ENCODE measurements around the gene PCNT.

The PCNT gene

DNA sequence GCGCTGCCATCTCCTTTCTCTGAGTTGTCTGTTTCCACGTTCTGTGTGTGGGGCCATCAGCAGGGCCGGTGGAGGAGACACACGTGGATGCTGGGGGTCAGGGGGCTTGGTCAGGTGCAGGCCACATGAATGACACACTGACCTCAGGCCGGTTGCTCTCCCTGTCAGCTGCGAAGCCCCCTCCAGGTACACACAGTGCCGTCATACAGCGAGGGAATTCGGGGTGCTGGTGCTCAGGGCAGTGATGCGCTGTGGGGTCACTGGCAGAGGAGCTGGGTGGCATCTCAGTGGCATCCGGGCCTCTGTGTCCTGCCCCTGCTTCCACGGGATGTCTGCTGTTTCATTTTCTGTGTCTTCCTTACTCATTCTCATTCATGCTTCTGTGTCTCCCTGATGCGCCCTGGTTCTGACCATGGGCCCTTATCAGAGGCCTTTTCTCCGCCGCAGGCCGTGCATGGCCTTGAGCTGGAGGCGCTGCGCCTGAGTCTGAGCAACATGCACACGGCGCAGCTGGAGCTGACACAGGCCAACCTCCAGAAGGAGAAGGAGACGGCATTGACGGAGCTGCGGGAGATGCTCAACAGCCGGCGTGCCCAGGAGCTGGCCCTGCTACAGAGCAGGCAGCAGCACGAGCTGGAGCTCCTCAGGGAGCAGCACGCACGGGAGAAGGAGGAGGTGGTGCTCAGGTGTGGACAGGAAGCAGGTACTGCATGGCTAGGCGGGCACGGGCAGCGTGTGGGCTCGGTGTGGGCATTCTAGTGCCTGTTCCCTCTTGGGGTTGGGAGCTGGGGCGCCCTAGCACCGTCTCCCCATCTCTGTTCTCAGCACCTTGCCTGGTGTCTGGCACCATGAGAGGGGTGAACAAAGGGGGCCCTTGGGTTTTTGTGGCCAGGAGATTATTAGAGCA lies 22.6 kb downstream of the PCNT start:
- H3K4me3 ChIP-seq (ENCODE audit: low read length) = no peak overlapping the region
- TF ChIP-seq, protein P1, sequence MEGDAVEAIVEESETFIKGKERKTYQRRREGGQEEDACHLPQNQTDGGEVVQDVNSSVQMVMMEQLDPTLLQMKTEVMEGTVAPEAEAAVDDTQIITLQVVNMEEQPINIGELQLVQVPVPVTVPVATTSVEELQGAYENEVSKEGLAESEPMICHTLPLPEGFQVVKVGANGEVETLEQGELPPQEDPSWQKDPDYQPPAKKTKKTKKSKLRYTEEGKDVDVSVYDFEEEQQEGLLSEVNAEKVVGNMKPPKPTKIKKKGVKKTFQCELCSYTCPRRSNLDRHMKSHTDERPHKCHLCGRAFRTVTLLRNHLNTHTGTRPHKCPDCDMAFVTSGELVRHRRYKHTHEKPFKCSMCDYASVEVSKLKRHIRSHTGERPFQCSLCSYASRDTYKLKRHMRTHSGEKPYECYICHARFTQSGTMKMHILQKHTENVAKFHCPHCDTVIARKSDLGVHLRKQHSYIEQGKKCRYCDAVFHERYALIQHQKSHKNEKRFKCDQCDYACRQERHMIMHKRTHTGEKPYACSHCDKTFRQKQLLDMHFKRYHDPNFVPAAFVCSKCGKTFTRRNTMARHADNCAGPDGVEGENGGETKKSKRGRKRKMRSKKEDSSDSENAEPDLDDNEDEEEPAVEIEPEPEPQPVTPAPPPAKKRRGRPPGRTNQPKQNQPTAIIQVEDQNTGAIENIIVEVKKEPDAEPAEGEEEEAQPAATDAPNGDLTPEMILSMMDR (conservative IDR thresholded peaks at IDR 0.05; ENCODE audit: low read length) = no peak
- DNase-seq (ENCODE audit: low read depth) = no peak

DNA sequence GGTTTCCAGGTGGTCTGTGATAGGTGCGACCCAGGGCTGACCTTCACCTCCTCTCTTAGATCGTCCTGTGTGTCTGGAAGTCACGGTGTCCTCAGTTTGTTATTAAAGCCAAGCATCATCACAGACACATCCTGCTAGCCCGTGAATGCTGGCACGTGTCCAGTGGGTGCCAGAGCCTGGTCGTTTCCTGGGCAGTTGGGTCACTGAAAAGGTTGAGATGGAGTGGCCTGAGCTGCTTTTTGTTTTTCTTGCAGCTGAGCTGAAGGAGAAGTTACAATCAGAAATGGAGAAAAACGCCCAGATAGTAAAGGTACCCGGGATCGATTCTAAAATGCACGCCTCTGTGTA lies 23.2 kb downstream of the PCNT start:
- no peak for DNase-seq (ENCODE audit: low read depth)
- TF ChIP-seq, protein P1 (conservative IDR thresholded peaks at IDR 0.05; ENCODE audit: low read length) = no peak
- no peak overlapping the region for H3K4me3 ChIP-seq (ENCODE audit: low read length)

DNA sequence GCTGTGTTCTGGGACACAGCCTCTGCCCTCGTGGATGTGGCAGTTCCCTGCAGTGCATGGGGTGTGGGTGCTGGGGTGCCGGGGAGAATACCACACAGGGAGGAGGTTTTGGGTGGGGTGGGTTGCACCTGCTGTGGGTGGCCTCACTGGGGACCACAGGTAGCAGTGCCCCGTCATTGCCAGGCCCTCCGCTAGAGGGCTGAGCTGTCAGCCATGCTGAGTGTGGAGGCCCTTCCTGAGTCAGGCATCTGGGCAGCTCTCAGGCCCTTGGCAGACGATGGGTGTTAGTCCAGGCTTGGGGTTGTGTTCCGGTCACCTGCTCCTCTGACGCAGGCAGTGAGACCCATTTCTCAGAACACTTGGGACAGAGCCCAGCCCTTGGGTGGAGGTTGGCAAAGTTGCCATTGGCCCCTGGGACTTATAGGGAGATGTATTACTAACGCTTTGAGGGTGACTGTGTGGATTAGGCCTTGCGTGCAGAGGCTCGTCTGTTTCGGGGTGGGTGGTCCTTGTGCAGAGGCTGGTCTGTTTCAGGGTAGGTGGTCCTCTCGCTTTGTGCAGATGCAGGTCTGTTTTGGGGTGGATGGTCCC lies 23.9 kb downstream of the PCNT start:
- TF ChIP-seq, protein P1 (conservative IDR thresholded peaks at IDR 0.05; ENCODE audit: low read length) = no peak
- no peak overlapping the region for H3K4me3 ChIP-seq (ENCODE audit: low read length)
- no peak for DNase-seq (ENCODE audit: low read depth)

GRCh38 chr21:46349134-46349760 lies 25.3 kb downstream of the PCNT start:
- TF ChIP-seq, protein P1 (conservative IDR thresholded peaks at IDR 0.05; ENCODE audit: low read length) = no peak
- DNase-seq (ENCODE audit: low read depth) = no peak
- H3K4me3 ChIP-seq (ENCODE audit: low read length) = no peak overlapping the region

GRCh38 chr21:46350571-46350970 lies 26.6 kb downstream of the PCNT start:
- no peak overlapping the region for H3K4me3 ChIP-seq (ENCODE audit: low read length)
- DNase-seq (ENCODE audit: low read depth) = no peak
- TF ChIP-seq, protein P1 (conservative IDR thresholded peaks at IDR 0.05; ENCODE audit: low read length) = no peak

DNA sequence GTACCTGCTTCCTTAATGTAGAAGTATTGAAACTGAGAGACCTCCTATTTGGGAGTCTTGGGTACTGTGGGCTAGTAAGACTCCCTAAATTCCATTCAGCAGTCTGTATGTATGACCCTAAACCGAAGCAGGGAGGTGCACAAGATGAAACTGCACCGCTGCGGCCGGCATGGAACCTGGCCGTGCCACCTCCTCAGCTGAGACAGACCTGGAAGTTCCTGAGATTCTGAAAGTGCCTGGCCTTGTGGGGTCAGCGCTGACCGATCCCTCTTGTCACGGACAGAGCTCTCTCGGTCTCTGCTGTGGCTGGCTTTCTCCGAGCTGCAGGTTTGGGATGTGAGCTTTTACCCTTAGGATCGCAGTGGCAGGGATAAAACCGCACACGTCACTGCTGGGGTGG lies 27.0 kb downstream of the PCNT start:
- TF ChIP-seq, protein P1 (conservative IDR thresholded peaks at IDR 0.05; ENCODE audit: low read length) = no peak
- no peak for DNase-seq (ENCODE audit: low read depth)
- no peak overlapping the region for H3K4me3 ChIP-seq (ENCODE audit: low read length)
